Peyer's patch (tissue), 4 donors: Measurements from ENCODE around the gene MRPL45.

Experiments
- CTCF ChIP-seq, 6 experiments: fragments of 450-650 bp in 4 of 6; fragments of 200-600 bp in 2 of 6; sonication (generic) in 1 of 6; IDR thresholded peaks; one replicate each; pipeline ENCODE4 v1.5.1; 2017 to 2019; ENCODE audit warnings: antibody characterized with exemption in 6 of 6, mild to moderate bottlenecking in 3 of 6, moderate library complexity in 1 of 6
- POLR2A ChIP-seq, 2 donors: fragments of 450-650 bp; IDR thresholded peaks; one replicate each; pipeline ENCODE4 v1.5.1; 2017; ENCODE audit warnings: antibody characterized with exemption in 2 of 2, mild to moderate bottlenecking in 2 of 2, moderate library complexity in 2 of 2

GRCh38 chr17:38364741-38365140, 67.8 kb downstream of the MRPL45 start:
- no peak for TF ChIP-seq CTCF (IDR thresholded peaks at IDR 0.05)
- no peak for TF ChIP-seq POLR2A (IDR thresholded peaks at IDR 0.05)
